ENCODE data around the gene PPARG. TPM values are rescaled to one million over a fixed set of nuclear protein-coding genes. Genes with fewer than 3 reads are reported as not detected.

PPARG gene
- total RNA-seq, 1 donor from 2014 or later, result 80.7 TPM

GRCh38 chr3:12440927-12441714 is 152.3 kb downstream of the PPARG start:
- no peaks in the 10 kb centered on the region for H3K4me1 ChIP-seq
- H3K9me3 ChIP-seq, result no peaks in the 10 kb centered on the region
- intact Hi-C loops (cut with DNase I), result no loop called here
- no peak overlapping the region for H3K4me3 ChIP-seq
- no peak overlapping the region for H3K27ac ChIP-seq
- no peaks in the 10 kb centered on the region for H3K27me3 ChIP-seq
- DNase-seq (no peak), ATAC-seq (no peak)
- no peak for TF ChIP-seq CTCF (IDR thresholded peaks at IDR 0.05)
- no peaks in the 10 kb centered on the region for H3K36me3 ChIP-seq

GRCh38 chr3:12442654-12443501 is 154.0 kb downstream of the PPARG start:
- no peak for ATAC-seq
- TF ChIP-seq CTCF (IDR thresholded peaks at IDR 0.05), result no peak
- H3K36me3 ChIP-seq, result no peaks in the 10 kb centered on the region
- no peak overlapping the region for H3K27ac ChIP-seq
- intact Hi-C loops (cut with DNase I), result no loop called here
- no peaks in the 10 kb centered on the region for H3K4me1 ChIP-seq
- DNase-seq, result no peak
- H3K27me3 ChIP-seq, result no peaks in the 10 kb centered on the region
- no peak overlapping the region for H3K4me3 ChIP-seq
- no peaks in the 10 kb centered on the region for H3K9me3 ChIP-seq

- ATAC-seq (no peak), DNase-seq (no peak)
- no peak overlapping the region for H3K4me3 ChIP-seq
- no peaks in the 10 kb centered on the region for H3K9me3 ChIP-seq
- TF ChIP-seq CTCF (IDR thresholded peaks at IDR 0.05), result no peak
- H3K36me3 ChIP-seq, result no peaks in the 10 kb centered on the region
- no peaks in the 10 kb centered on the region for H3K4me1 ChIP-seq
- H3K27me3 ChIP-seq, result no peaks in the 10 kb centered on the region
- H3K27ac ChIP-seq, result no peak overlapping the region
- intact Hi-C loops (cut with DNase I), result no loop called here
Measured at GRCh38 chr3:12443781-12444522, 155.1 kb downstream of the PPARG start.

- Histone ChIP-seq H3K27me3 (no peaks in the 10 kb centered on the region), H3K4me3 (no peak overlapping the region), H3K36me3 (no peaks in the 10 kb centered on the region), H3K27ac (no peak overlapping the region), H3K9me3 (no peaks in the 10 kb centered on the region), H3K4me1 (no peaks in the 10 kb centered on the region)
- ATAC-seq (no peak), DNase-seq (no peak)
- no peak for TF ChIP-seq CTCF (IDR thresholded peaks at IDR 0.05)
- intact Hi-C loops (cut with DNase I), result no loop called here
Measured at GRCh38 chr3:12444582-12445471, 156.0 kb downstream of the PPARG start.

Data from upper lobe of right lung (tissue), 1 donor.